HCT116 (cell line): ENCODE results near the gene RNU6-7. TPM values are rescaled to one million over a fixed set of nuclear protein-coding genes. Genes with fewer than 3 reads are reported as not detected.

Experiments
- ATAC-seq: fragments of 200-7000 bp; cut with Tn5 transposase; 2 replicates; pipeline ENCODE4 v1.9.1; 2020; ENCODE audit warnings: mild to moderate bottlenecking, moderate library complexity
- BruUV-seq: library from RNA; stranded (reverse); fragments of 400-500 nt; replicated peaks from 2 replicates; lab custom pipeline; 2021; lab: Mats Ljungman, UMichigan
- CTCF ChIA-PET: fragments of 300-600 bp; sonication (Branson Sonifier 250); formaldehyde crosslinking; loops from one replicate; lab custom pipeline; 2021; ENCODE audit warnings: antibody characterized with exemption; lab: Charles Lee
- POLR2A ChIA-PET: fragments of 300-600, 350-600 bp; sonication (Branson Sonifier 250); formaldehyde crosslinking; loops from one replicate; lab custom pipeline; 2021; ENCODE audit warnings: antibody characterized with exemption; lab: Charles Lee
- RAD21 ChIA-PET, 2 experiments: fragments of 300-600 bp; sonication (Branson Sonifier 250); formaldehyde crosslinking; loops; one replicate each; lab custom pipeline; 2023; ENCODE audit warnings: low total read pairs in 2 of 2; ENCODE audit not compliant: uncharacterized antibody in 2 of 2, unreplicated experiment in 2 of 2, low non-redundant PET in 1 of 2; lab: Charles Lee
- DNase-seq: peaks from one replicate; pipeline ENCODE4 v3.0.0-alpha.2; 2010; ENCODE audit warnings: low read depth, low spot score
- H2AFZ ChIP-seq: fragments of 200-600 bp; shearing (Covaris generic), sonication (generic); 2 replicates; pipeline ENCODE4 v1.6.1; 2017; ENCODE audit warnings: low read depth, mixed run types, mixed read lengths, antibody characterized with exemption, low read length; ENCODE audit not compliant: poor library complexity, severe bottlenecking
- H3K27ac ChIP-seq: 2 replicates; pipeline ENCODE4 v1.5.1; 2012; ENCODE audit warnings: low read depth, low read length
- H3K27me3 ChIP-seq: fragments of 200-600 bp; sonication (generic); 2 replicates; pipeline ENCODE4 v1.6.1; 2016; ENCODE audit warnings: mixed run types, low read length, mixed read lengths; ENCODE audit not compliant: insufficient read depth
- H3K36me3 ChIP-seq, 2 experiments: fragments of 200-500 bp in 1 of 2; fragments of 200-600 bp in 1 of 2; sonication (Bioruptor generic) in 1 of 2; sonication (generic) in 1 of 2; 2 replicates each; pipeline versions ENCODE4 v1.5.1 to v1.6.1; 2014 to 2016; ENCODE audit warnings: low read length in 2 of 2, inconsistent platforms in 1 of 2, mixed read lengths in 1 of 2, mixed run types in 1 of 2; ENCODE audit not compliant: insufficient read depth in 2 of 2, control insufficient read depth in 1 of 2
- H3K4me1 ChIP-seq, 2 experiments: fragments of 200-600 bp in 1 of 2; sonication (generic) in 1 of 2; 2 replicates each; pipeline versions ENCODE4 v1.5.1 to v1.6.1; 2012 to 2017; ENCODE audit warnings: low read length in 2 of 2, inconsistent platforms in 1 of 2, mild to moderate bottlenecking in 1 of 2, mixed read lengths in 1 of 2, mixed run types in 1 of 2, moderate library complexity in 1 of 2; ENCODE audit not compliant: insufficient read depth in 2 of 2, control insufficient read depth in 1 of 2
- H3K4me2 ChIP-seq: fragments of 200-600 bp; sonication (generic); 2 replicates; pipeline ENCODE4 v1.6.1; 2017; ENCODE audit warnings: mixed run types, low read length, mixed read lengths
- H3K4me3 ChIP-seq, 2 experiments: fragments of 200-600 bp in 1 of 2; sonication (generic) in 1 of 2; replicated peaks in 1 of 2; 2 replicates each; pipeline ENCODE4 v1.5.1; 2011 to 2016; ENCODE audit warnings: low read length in 2 of 2, control low read depth in 1 of 2, low read depth in 1 of 2, mild to moderate bottlenecking in 1 of 2, mixed read lengths in 1 of 2, mixed run types in 1 of 2
- H3K79me2 ChIP-seq: fragments of 200-600 bp; sonication (generic); 2 replicates; pipeline ENCODE4 v1.6.1; 2017; ENCODE audit warnings: mild to moderate bottlenecking, mixed run types, low read length, moderate library complexity, mixed read lengths; ENCODE audit not compliant: insufficient read depth
- H3K9ac ChIP-seq: fragments of 200-600 bp; sonication (generic); 2 replicates; pipeline ENCODE4 v1.6.1; 2016; ENCODE audit warnings: low read length, mixed read lengths
- H3K9me2 ChIP-seq: fragments of 200-600 bp; sonication (generic), shearing (Covaris generic); 2 replicates; pipeline ENCODE4 v1.6.1; 2017; ENCODE audit warnings: mixed run types, mild to moderate bottlenecking, moderate library complexity; ENCODE audit not compliant: insufficient read depth
- H3K9me3 ChIP-seq, 2 experiments: fragments of 200-500 bp in 1 of 2; fragments of 200-600 bp in 1 of 2; sonication (Bioruptor generic) in 1 of 2; sonication (generic) in 1 of 2; 2 replicates each; pipeline ENCODE4 v1.6.1; 2014 to 2017; ENCODE audit warnings: low read length in 2 of 2, mixed read lengths in 2 of 2, inconsistent platforms in 1 of 2, low read depth in 1 of 2, mild to moderate bottlenecking in 1 of 2, mixed run types in 1 of 2, moderate library complexity in 1 of 2; ENCODE audit not compliant: control insufficient read depth in 1 of 2, insufficient read depth in 1 of 2
- H4K20me1 ChIP-seq: fragments of 200-600 bp; sonication (generic), shearing (Covaris generic); 2 replicates; pipeline ENCODE4 v1.6.1; 2017; ENCODE audit warnings: mixed run types, mild to moderate bottlenecking, moderate library complexity; ENCODE audit not compliant: insufficient read depth
- POLR2A ChIP-seq: IDR thresholded peaks from 2 replicates; pipeline ENCODE4 v1.7.0; 2011; ENCODE audit warnings: borderline replicate concordance; ENCODE audit not compliant: insufficient read depth, insufficient read length; ENCODE audit errors: extremely low read depth
- RAD21 ChIP-seq: IDR thresholded peaks from 2 replicates; pipeline ENCODE4 v1.6.1; 2012; ENCODE audit warnings: low read depth, mild to moderate bottlenecking
- SIN3A ChIP-seq: IDR thresholded peaks from 2 replicates; pipeline ENCODE4 v1.6.1; 2012; ENCODE audit warnings: low read depth
- TCF7L2 ChIP-seq: IDR thresholded peaks from 2 replicates; pipeline ENCODE4 v1.7.0; 2011; ENCODE audit warnings: borderline replicate concordance, inconsistent platforms; ENCODE audit not compliant: insufficient read depth, insufficient read length; ENCODE audit errors: extremely low read depth
- intact Hi-C: fragments of 100-400 bp; cut with micrococcal nuclease; formaldehyde crosslinking; loops from 2 replicates; pipeline ENCODE4 v1.10.0; 2022
- total RNA-seq: library from RNA; stranded (reverse); gene quantifications from one replicate; pipeline ENCODE4 v1.2.1, GENCODE V29; 2021; ENCODE audit not compliant: unreplicated experiment
- TF ChIP-seq, protein P1 (sequence below): IDR thresholded peaks from 2 replicates; pipeline ENCODE4 v1.6.1; 2012; ENCODE audit warnings: low read depth
- TF ChIP-seq, protein P2 (sequence below): IDR thresholded peaks from 2 replicates; pipeline ENCODE4 v1.6.1; 2011; ENCODE audit warnings: mild to moderate bottlenecking, low read length, moderate library complexity; ENCODE audit not compliant: insufficient replicate concordance; ENCODE audit errors: extremely low read depth
- TF ChIP-seq, protein P3 (sequence below), 3 experiments: fragments of 200-600 bp in 1 of 3; sonication (generic) in 1 of 3; IDR thresholded peaks in 2 of 3; conservative IDR thresholded peaks in 1 of 3; 2 replicates each; pipeline ENCODE4 v1.5.1; 2012 to 2017; ENCODE audit warnings: low read depth in 2 of 3, low read length in 2 of 3, antibody characterized with exemption in 1 of 3, borderline replicate concordance in 1 of 3, control low read depth in 1 of 3, mild to moderate bottlenecking in 1 of 3, mixed read lengths in 1 of 3, mixed run types in 1 of 3, moderate library complexity in 1 of 3; ENCODE audit not compliant: insufficient read depth in 1 of 3

The RNU6-7 gene
- total RNA-seq, 1 experiment from 2014 or later: not detected

DNA sequence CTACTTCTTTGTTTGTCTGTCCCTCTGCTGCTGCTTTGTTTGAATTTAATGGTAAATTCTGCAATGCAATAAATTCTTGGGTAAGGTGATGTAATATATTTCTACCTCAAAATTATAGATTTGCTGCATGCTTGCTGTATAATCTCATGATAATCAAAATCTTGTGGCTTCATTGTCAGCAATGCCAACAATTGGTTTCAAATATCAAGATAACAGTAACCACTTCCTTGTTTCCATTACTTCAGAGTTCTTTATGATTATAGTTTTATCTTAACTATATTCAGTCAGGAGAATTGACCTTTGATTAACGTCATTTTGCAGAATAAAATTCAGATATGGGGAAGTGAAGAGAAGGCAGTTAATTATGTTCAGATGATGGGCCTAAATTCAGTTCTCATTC is 31.4 kb downstream of the RNU6-7 start (continued):
- TF ChIP-seq, protein P1, sequence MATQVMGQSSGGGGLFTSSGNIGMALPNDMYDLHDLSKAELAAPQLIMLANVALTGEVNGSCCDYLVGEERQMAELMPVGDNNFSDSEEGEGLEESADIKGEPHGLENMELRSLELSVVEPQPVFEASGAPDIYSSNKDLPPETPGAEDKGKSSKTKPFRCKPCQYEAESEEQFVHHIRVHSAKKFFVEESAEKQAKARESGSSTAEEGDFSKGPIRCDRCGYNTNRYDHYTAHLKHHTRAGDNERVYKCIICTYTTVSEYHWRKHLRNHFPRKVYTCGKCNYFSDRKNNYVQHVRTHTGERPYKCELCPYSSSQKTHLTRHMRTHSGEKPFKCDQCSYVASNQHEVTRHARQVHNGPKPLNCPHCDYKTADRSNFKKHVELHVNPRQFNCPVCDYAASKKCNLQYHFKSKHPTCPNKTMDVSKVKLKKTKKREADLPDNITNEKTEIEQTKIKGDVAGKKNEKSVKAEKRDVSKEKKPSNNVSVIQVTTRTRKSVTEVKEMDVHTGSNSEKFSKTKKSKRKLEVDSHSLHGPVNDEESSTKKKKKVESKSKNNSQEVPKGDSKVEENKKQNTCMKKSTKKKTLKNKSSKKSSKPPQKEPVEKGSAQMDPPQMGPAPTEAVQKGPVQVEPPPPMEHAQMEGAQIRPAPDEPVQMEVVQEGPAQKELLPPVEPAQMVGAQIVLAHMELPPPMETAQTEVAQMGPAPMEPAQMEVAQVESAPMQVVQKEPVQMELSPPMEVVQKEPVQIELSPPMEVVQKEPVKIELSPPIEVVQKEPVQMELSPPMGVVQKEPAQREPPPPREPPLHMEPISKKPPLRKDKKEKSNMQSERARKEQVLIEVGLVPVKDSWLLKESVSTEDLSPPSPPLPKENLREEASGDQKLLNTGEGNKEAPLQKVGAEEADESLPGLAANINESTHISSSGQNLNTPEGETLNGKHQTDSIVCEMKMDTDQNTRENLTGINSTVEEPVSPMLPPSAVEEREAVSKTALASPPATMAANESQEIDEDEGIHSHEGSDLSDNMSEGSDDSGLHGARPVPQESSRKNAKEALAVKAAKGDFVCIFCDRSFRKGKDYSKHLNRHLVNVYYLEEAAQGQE: no peak
- TF ChIP-seq, all 23 proteins: peak for 0

DNA sequence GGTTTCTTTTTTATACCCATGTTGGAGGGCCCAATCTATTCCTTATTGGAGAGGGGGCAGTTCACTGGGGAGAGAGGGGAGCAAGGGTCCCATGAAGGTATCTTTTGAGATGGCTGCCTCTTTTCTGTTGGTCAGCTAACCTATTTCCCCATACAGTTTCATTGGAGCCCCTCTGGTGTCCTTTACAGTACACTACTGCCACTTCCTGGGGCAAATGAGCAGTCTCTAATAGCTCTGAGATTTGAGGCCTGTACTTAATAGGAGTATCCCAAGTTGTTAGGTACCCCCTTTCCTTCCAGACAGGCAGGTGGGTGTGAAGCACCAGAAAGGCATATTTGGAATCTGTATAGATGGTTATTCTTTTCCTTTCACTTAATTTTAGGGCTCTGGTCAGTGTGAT is 42.6 kb downstream of the RNU6-7 start:
- TF ChIP-seq POLR2A: no peak
- no peak for TF ChIP-seq SIN3A
- TF ChIP-seq TCF7L2: no peak
- peak; percentile 54 for TF ChIP-seq RAD21
- TF ChIP-seq, protein P2, sequence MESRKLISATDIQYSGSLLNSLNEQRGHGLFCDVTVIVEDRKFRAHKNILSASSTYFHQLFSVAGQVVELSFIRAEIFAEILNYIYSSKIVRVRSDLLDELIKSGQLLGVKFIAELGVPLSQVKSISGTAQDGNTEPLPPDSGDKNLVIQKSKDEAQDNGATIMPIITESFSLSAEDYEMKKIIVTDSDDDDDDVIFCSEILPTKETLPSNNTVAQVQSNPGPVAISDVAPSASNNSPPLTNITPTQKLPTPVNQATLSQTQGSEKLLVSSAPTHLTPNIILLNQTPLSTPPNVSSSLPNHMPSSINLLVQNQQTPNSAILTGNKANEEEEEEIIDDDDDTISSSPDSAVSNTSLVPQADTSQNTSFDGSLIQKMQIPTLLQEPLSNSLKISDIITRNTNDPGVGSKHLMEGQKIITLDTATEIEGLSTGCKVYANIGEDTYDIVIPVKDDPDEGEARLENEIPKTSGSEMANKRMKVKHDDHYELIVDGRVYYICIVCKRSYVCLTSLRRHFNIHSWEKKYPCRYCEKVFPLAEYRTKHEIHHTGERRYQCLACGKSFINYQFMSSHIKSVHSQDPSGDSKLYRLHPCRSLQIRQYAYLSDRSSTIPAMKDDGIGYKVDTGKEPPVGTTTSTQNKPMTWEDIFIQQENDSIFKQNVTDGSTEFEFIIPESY: no peak
- TF ChIP-seq, protein P3, sequence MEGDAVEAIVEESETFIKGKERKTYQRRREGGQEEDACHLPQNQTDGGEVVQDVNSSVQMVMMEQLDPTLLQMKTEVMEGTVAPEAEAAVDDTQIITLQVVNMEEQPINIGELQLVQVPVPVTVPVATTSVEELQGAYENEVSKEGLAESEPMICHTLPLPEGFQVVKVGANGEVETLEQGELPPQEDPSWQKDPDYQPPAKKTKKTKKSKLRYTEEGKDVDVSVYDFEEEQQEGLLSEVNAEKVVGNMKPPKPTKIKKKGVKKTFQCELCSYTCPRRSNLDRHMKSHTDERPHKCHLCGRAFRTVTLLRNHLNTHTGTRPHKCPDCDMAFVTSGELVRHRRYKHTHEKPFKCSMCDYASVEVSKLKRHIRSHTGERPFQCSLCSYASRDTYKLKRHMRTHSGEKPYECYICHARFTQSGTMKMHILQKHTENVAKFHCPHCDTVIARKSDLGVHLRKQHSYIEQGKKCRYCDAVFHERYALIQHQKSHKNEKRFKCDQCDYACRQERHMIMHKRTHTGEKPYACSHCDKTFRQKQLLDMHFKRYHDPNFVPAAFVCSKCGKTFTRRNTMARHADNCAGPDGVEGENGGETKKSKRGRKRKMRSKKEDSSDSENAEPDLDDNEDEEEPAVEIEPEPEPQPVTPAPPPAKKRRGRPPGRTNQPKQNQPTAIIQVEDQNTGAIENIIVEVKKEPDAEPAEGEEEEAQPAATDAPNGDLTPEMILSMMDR (IDR thresholded peaks at IDR 0.05 in 2 of 3, conservative IDR thresholded peaks at IDR 0.05 in 1 of 3; ENCODE audit: borderline replicate concordance in 1 of 3, insufficient read depth in 1 of 3, low read depth in 2 of 3, low read length in 2 of 3): peak in 2 of 3 experiments; percentile 24 to 30; a peak in 4 of 6 replicates
- TF ChIP-seq, all 23 proteins: peak for 2
- CTCF ChIA-PET: interaction anchor here (0.8 to 1.1 kb wide), 3 partner anchors 304 to 734 kb away, joined by 3 to 4 read pairs (median 3); no protein-coding TSS in a partner anchor
- Histone ChIP-seq H3K9me3 (no peaks in the 10 kb centered on the region), H3K36me3 (no peaks in the 10 kb centered on the region), H3K79me2 (no peaks in the 10 kb centered on the region), H3K9me2 (no peaks in the 10 kb centered on the region), H3K9ac (no peak overlapping the region), H3K27ac (no peak overlapping the region), H2AFZ (no peak overlapping the region), H4K20me1 (no peaks in the 10 kb centered on the region), H3K27me3 (no peaks in the 10 kb centered on the region), H3K4me1 (no peaks in the 10 kb centered on the region), H3K4me2 (no peak overlapping the region), H3K4me3 (no peak overlapping the region)
- no peak for DNase-seq
- RAD21 ChIA-PET: interaction anchor here (1.3 to 1.4 kb wide), 2 partner anchors 310 kb away, joined by 4 read pairs; no protein-coding TSS in a partner anchor
- POLR2A ChIA-PET: no interaction called here
- intact Hi-C loops: no loop called here
- 0 out of 2 replicates have a peak, but pooled peaks have one; percentile 46 for ATAC-seq
- no TSS peak for BruUV-seq
